ENCODE measurements around the gene OR51G1. TPM values are rescaled to one million over a fixed set of nuclear protein-coding genes. Genes with fewer than 3 reads are reported as not detected.

Gene OR51G1
- total RNA-seq, 1 donor from 2014 or later = not detected

Other genes starting within 250 kb of the OR51G1 start
- 6.0 TPM for gene OR51E2, start 226.5 kb downstream of the OR51G1 start, total RNA-seq (ENCODE audit: insufficient read depth, low replicate concordance)
- gene MMP26, start 219.6 kb downstream of the OR51G1 start, total RNA-seq (ENCODE audit: insufficient read depth, low replicate concordance) = not detected
- not detected for gene OR51F1, start 154.4 kb downstream of the OR51G1 start, total RNA-seq (ENCODE audit: insufficient read depth, low replicate concordance)
- not detected for gene OR52R1, start 120.0 kb downstream of the OR51G1 start, total RNA-seq (ENCODE audit: insufficient read depth, low replicate concordance)
- gene OR51F2, start 103.0 kb downstream of the OR51G1 start, total RNA-seq (ENCODE audit: insufficient read depth, low replicate concordance) = 1.7 TPM
- 2.9 TPM for gene OR51S1, start 75.1 kb downstream of the OR51G1 start, total RNA-seq (ENCODE audit: insufficient read depth, low replicate concordance)
- gene OR51T1, start 42.4 kb downstream of the OR51G1 start, total RNA-seq (ENCODE audit: insufficient read depth, low replicate concordance) = 2.2 TPM
- 3.4 TPM for gene OR51A7, start 20.6 kb downstream of the OR51G1 start, total RNA-seq (ENCODE audit: insufficient read depth, low replicate concordance)
- gene OR51G2, start 5.0 kb downstream of the OR51G1 start, total RNA-seq (ENCODE audit: insufficient read depth, low replicate concordance) = 3.4 TPM
- 9.9 TPM for gene OR51A4, start 23.3 kb upstream of the OR51G1 start, total RNA-seq (ENCODE audit: insufficient read depth, low replicate concordance)
- gene OR51A2, start 31.4 kb upstream of the OR51G1 start, total RNA-seq (ENCODE audit: insufficient read depth, low replicate concordance) = 0.96 TPM
- 5.5 TPM for gene OR51L1, start 70.5 kb upstream of the OR51G1 start, total RNA-seq (ENCODE audit: insufficient read depth, low replicate concordance)
- gene OR52J3, start 122.2 kb upstream of the OR51G1 start, total RNA-seq (ENCODE audit: insufficient read depth, low replicate concordance) = 1.2 TPM
- 0.96 TPM for gene OR52E2, start 135.3 kb upstream of the OR51G1 start, total RNA-seq (ENCODE audit: insufficient read depth, low replicate concordance)
- gene OR52E1, start 145.2 kb upstream of the OR51G1 start, total RNA-seq (ENCODE audit: insufficient read depth, low replicate concordance) = not detected
- 3.4 TPM for gene OR52A5, start 214.0 kb upstream of the OR51G1 start, total RNA-seq (ENCODE audit: insufficient read depth, low replicate concordance)
- gene OR52A1, start 230.4 kb upstream of the OR51G1 start, total RNA-seq (ENCODE audit: insufficient read depth, low replicate concordance) = 2.6 TPM

Measured in umbilical cord (tissue), 1 donor.